VCaP (cell line): ENCODE data around the gene GLB1L.
A peak's percentile ranks its signal among the peaks of the same experiment; 100 is the strongest.

ENCODE experiments used
- H3K27ac ChIP-seq: fragments of 450-650 bp; 2 replicates; pipeline ENCODE4 v1.5.1; 2017
- TF ChIP-seq, protein P1 (sequence below): fragments of 450-650 bp; conservative IDR thresholded peaks from 2 replicates; pipeline ENCODE4 v1.5.1; 2017; ENCODE audit warnings: mild to moderate bottlenecking, moderate library complexity

Gene GLB1L

DNA sequence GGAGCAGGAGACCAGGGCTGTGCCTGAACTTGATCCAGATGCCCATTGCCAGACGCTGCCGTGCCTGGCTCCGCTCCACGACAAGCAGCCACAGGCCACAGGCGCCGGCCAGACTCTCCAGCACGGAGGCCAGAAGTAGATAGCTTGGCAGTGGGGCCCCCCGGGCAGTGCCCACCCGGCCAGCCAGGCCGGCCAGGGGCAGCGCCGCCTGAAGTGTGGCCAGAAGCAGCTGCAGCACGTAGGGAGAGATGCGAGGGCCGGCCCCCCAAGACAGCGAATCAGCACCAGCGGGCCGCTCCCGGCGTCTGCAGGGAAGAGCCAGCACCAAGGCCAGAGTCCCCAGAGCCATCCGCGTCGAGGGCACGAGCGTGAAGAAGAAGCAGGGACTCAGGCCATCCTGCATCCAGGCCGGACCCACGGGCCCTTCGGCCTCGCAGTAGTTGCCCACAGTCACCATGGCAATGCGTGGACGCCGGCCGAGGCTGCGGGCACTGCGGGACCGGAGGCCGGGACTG is 27.0 kb downstream of the GLB1L start:
- H3K27ac ChIP-seq = peak overlapping the region; percentile 94
- TF ChIP-seq, protein P1, sequence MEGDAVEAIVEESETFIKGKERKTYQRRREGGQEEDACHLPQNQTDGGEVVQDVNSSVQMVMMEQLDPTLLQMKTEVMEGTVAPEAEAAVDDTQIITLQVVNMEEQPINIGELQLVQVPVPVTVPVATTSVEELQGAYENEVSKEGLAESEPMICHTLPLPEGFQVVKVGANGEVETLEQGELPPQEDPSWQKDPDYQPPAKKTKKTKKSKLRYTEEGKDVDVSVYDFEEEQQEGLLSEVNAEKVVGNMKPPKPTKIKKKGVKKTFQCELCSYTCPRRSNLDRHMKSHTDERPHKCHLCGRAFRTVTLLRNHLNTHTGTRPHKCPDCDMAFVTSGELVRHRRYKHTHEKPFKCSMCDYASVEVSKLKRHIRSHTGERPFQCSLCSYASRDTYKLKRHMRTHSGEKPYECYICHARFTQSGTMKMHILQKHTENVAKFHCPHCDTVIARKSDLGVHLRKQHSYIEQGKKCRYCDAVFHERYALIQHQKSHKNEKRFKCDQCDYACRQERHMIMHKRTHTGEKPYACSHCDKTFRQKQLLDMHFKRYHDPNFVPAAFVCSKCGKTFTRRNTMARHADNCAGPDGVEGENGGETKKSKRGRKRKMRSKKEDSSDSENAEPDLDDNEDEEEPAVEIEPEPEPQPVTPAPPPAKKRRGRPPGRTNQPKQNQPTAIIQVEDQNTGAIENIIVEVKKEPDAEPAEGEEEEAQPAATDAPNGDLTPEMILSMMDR = no peak

GRCh38 chr2:219216535-219216915 is 28.7 kb downstream of the GLB1L start:
- TF ChIP-seq, protein P1 = no peak
- H3K27ac ChIP-seq = peak overlapping the region; percentile 94; the same call in 1 of the 2 replicates

DNA sequence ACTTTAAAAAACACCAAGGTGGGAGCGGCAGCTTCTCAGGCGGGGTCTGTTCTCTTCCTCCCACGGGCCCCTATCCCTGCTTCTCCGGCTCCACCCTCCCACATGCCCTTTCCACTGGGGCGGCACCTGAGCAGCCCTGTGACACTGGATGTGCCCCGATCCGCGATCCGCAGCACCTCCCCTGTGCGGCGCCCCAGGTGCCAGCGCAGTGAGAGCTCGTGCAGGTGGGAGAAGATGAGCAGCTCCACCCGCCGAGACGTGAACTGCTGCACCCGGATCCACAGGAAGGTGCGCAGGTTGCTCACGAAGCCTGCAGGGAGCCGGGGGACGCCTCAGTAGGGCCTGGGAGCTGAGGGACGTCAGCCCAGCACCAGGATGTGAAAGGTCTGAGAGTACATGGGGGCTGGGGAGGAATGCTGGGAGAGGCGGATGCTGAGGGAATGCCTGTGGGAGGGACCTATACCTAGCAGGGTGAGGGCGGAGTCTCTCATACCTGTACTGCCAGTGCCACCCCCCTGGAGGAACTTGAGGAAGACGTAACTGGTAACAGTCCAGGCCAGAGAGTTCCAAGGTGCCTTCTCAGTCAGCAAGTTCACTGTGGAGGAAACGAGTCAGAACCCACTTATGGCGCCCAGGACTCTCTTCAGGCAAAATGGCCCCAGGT is 29.2 kb downstream of the GLB1L start:
- TF ChIP-seq, protein P1 = no peak
- H3K27ac ChIP-seq = peak overlapping the region; percentile 94; the same call in 1 of the 2 replicates

DNA sequence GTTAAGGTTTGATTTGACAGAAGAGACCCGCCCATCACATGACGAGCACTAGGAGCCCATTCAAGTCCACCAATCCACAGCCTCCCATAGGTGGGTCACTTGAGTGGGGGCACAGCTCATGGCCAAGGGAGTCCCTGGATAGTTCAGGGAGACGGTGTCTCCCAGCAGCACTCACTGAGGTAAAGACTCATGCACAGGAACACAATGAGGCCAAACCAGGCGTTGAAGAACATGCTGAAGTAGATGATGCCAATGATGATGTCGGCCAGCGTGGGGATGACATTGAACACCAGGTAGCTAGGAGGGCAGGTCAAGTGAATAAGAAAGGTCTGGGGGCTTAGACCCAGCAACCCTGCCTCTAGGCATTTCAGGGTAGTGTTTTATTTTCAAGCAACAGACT is 30.5 kb downstream of the GLB1L start:
- no peak overlapping the region; the same call in 1 of the 2 replicates for H3K27ac ChIP-seq
- TF ChIP-seq, protein P1 = no peak

DNA sequence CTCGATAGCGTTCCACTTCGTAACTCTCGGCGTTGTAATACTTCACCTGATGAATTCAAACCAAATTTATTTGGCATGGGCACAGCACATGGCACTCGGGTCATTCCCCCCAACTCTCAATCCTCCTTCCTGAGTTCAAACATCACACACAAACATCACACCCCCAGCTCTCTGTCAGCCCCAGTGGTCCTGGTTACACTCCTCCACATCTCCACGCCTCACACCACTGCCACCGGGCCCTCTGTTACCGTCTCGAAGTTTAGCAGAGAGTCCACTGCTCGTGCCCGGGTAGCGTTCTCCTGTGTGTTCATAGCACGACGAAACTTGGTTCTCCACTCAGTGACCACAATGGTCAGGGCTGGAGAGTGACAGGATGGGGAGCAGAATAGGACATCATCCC is 31.1 kb downstream of the GLB1L start:
- no peak overlapping the region; the same call in 1 of the 2 replicates for H3K27ac ChIP-seq
- TF ChIP-seq, protein P1 = no peak

- TF ChIP-seq, protein P1 = no peak
- H3K27ac ChIP-seq = no peak overlapping the region
These were observed 31.7 kb downstream of the GLB1L start for GRCh38 chr2:219213486-219214071.

GRCh38 chr2:219213026-219213415 is 32.2 kb downstream of the GLB1L start:
- H3K27ac ChIP-seq = no peak overlapping the region
- TF ChIP-seq, protein P1 = no peak
